Measurements from ENCODE around the gene GNMT. TPM values are rescaled to one million over a fixed set of nuclear protein-coding genes. Genes with fewer than 3 reads are reported as not detected.
"Not testable (repeated sequence)": the region's sequence is repeated elsewhere in the genome, so short reads cannot be mapped to it uniquely, and the experiment has no call there.

Gene GNMT
- total and polyA plus RNA-seq, 2 donors (not counting 1 experiment from before 2014, with no cell fraction given) = 0.06 TPM; not detected in 1

DNA sequence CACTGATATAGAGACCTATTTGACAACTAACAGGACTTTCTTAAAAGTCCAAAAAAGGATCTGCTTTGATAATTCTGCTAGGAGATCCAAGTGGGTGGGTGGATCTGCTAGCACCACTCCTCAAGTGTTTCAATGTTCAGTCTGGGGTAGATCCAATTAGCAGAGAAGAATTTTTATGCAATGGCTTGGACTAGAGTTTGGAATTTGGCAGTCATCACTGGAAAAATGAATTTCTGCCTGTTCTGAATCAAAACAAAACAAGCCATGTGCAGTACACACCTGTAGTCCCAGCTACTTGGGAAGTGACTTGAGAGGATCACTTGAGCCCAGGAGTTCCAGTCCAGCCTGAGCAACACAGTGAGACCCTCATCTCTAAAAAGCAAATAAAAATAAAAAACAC lies 12.6 kb upstream of the GNMT start:
- no peak overlapping the region for H3K4me3 ChIP-seq (replicated peaks in 1 of 4; ENCODE audit: control extremely low read depth in 1 of 4, insufficient read depth in 1 of 4, low read depth in 3 of 4, low read length in 4 of 4)
- H3K4me1 ChIP-seq (ENCODE audit: control insufficient read depth, extremely low read depth, insufficient read depth, low read length) = no peaks in the 10 kb centered on the region
- no peaks in the 10 kb centered on the region for H3K79me2 ChIP-seq (ENCODE audit: control insufficient read depth, insufficient read depth, low read length)
- no peaks in the 10 kb centered on the region for H4K20me1 ChIP-seq (ENCODE audit: control insufficient read depth, extremely low read depth, insufficient read depth, low read length)
- no peak overlapping the region for H2AFZ ChIP-seq (ENCODE audit: low read length)
- H3K9ac ChIP-seq (ENCODE audit: insufficient read depth, low read length) = no peak overlapping the region
- no peaks in the 10 kb centered on the region for H3K36me3 ChIP-seq (ENCODE audit: control insufficient read depth, insufficient read depth, low read length)
- TF ChIP-seq, protein P1, sequence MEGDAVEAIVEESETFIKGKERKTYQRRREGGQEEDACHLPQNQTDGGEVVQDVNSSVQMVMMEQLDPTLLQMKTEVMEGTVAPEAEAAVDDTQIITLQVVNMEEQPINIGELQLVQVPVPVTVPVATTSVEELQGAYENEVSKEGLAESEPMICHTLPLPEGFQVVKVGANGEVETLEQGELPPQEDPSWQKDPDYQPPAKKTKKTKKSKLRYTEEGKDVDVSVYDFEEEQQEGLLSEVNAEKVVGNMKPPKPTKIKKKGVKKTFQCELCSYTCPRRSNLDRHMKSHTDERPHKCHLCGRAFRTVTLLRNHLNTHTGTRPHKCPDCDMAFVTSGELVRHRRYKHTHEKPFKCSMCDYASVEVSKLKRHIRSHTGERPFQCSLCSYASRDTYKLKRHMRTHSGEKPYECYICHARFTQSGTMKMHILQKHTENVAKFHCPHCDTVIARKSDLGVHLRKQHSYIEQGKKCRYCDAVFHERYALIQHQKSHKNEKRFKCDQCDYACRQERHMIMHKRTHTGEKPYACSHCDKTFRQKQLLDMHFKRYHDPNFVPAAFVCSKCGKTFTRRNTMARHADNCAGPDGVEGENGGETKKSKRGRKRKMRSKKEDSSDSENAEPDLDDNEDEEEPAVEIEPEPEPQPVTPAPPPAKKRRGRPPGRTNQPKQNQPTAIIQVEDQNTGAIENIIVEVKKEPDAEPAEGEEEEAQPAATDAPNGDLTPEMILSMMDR (conservative IDR thresholded peaks at IDR 0.05 in 1 of 2, IDR thresholded peaks at IDR 0.05 in 1 of 2; ENCODE audit: low read depth in 1 of 2, low read length in 2 of 2) = no peak
- no peak for TF ChIP-seq EZH2 (IDR thresholded peaks at IDR 0.05; ENCODE audit: low read length, missing control alignments)
- H3K4me2 ChIP-seq (ENCODE audit: extremely low read depth, insufficient read depth, low read length) = no peak overlapping the region
- H3K9me3 ChIP-seq (ENCODE audit: control insufficient read depth, insufficient read depth, low read depth, low read length) = no peaks in the 10 kb centered on the region
- DNase-seq (ENCODE audit: low read depth in 2 of 2) = no peak
- no peaks in the 10 kb centered on the region for H3K27me3 ChIP-seq (ENCODE audit: control insufficient read depth, insufficient read depth, low read length)
- H3K27ac ChIP-seq (ENCODE audit: insufficient read depth, low read length) = no peak overlapping the region

DNA sequence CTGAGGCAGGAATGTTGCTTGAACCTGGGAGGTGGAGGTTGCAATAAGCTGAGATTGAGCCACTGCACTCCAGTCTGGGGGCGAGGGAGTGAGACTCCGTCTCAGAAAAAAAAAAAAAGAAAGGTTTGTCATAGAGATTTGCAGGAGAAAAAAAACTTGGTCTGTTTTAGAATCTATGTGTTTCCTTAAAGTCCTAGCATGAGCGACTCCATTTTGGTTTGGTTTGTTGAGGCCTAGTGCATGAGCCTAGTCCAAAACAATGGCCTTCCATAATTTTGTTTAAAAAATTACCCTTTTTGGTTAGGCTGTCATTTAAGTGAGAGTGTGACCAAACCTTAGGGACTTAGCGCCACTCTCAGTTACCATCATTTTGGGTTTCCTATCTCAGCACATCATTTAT lies 8.2 kb upstream of the GNMT start:
- no peak overlapping the region for H3K9ac ChIP-seq (ENCODE audit: insufficient read depth, low read length)

DNA sequence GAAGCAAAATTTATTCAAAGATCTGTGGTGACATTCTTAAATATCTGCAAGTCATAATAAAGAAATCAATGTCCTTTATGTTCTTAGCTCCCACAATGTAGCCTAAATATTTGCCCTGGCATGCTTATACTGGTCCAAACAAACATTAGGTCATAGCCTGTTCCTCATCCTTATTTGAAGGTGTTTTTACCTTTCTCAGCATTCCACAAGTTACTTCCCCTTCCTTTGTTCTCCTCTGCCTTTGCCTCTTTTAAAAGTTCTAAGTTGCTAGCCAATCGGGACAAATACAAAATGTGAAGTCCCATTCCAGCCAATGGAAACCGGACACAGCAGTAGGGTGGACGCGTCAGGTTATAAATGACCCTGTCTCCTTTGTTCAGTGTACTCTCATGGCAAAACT lies 6.1 kb upstream of the GNMT start:
- H3K27ac ChIP-seq (ENCODE audit: insufficient read depth, low read length); H3K4me2 ChIP-seq (ENCODE audit: extremely low read depth, insufficient read depth, low read length); H3K9me3 ChIP-seq (ENCODE audit: control insufficient read depth, insufficient read depth, low read depth, low read length); DNase-seq (ENCODE audit: low read depth in 2 of 2); H3K9ac ChIP-seq (ENCODE audit: insufficient read depth, low read length); H3K4me3 ChIP-seq (replicated peaks in 1 of 4; ENCODE audit: control extremely low read depth in 1 of 4, insufficient read depth in 1 of 4, low read depth in 3 of 4, low read length in 4 of 4); H2AFZ ChIP-seq (ENCODE audit: low read length); H4K20me1 ChIP-seq (ENCODE audit: control insufficient read depth, extremely low read depth, insufficient read depth, low read length); H3K79me2 ChIP-seq (ENCODE audit: control insufficient read depth, insufficient read depth, low read length); H3K36me3 ChIP-seq (ENCODE audit: control insufficient read depth, insufficient read depth, low read length); H3K4me1 ChIP-seq (ENCODE audit: control insufficient read depth, extremely low read depth, insufficient read depth, low read length); H3K27me3 ChIP-seq (ENCODE audit: control insufficient read depth, insufficient read depth, low read length): not testable (repeated sequence)

More for the DNA sequence above, 8.2 kb upstream of the GNMT start:
- no peaks in the 10 kb centered on the region for H3K27me3 ChIP-seq (ENCODE audit: control insufficient read depth, insufficient read depth, low read length)
- H3K4me3 ChIP-seq (replicated peaks in 1 of 4; ENCODE audit: control extremely low read depth in 1 of 4, insufficient read depth in 1 of 4, low read depth in 3 of 4, low read length in 4 of 4) = no peak overlapping the region
- H3K9me3 ChIP-seq (ENCODE audit: control insufficient read depth, insufficient read depth, low read depth, low read length) = no peaks in the 10 kb centered on the region
- no peak overlapping the region for H3K4me2 ChIP-seq (ENCODE audit: extremely low read depth, insufficient read depth, low read length)
- no peaks in the 10 kb centered on the region for H3K79me2 ChIP-seq (ENCODE audit: control insufficient read depth, insufficient read depth, low read length)
- TF ChIP-seq, protein P1 (conservative IDR thresholded peaks at IDR 0.05 in 1 of 2, IDR thresholded peaks at IDR 0.05 in 1 of 2; ENCODE audit: low read depth in 1 of 2, low read length in 2 of 2) = no peak
- no peak for TF ChIP-seq EZH2 (IDR thresholded peaks at IDR 0.05; ENCODE audit: low read length, missing control alignments)
- H2AFZ ChIP-seq (ENCODE audit: low read length) = no peak overlapping the region
- no peak overlapping the region for H3K27ac ChIP-seq (ENCODE audit: insufficient read depth, low read length)
- no peaks in the 10 kb centered on the region for H3K36me3 ChIP-seq (ENCODE audit: control insufficient read depth, insufficient read depth, low read length)
- no peaks in the 10 kb centered on the region for H3K4me1 ChIP-seq (ENCODE audit: control insufficient read depth, extremely low read depth, insufficient read depth, low read length)
- DNase-seq (ENCODE audit: low read depth in 2 of 2) = no peak
- no peaks in the 10 kb centered on the region for H4K20me1 ChIP-seq (ENCODE audit: control insufficient read depth, extremely low read depth, insufficient read depth, low read length)
